Stimulated activated CD4-positive, alpha-beta T cell treated with anti-CD3 and anti-CD28 coated beads, TNF-alpha, amount 100 ng/mL, for 24 hours (primary cell): ENCODE results near the gene ZNF738.

ENCODE experiments used
- DNase-seq, 3 experiments: peaks; one replicate each; pipeline ENCODE4 v3.0.0-alpha.2; 2020; ENCODE audit warnings: low read depth in 3 of 3

Gene ZNF738

GRCh38 chr19:21422244-21422643 lies 63.4 kb downstream of the ZNF738 start:
- no peak for DNase-seq

- DNase-seq: no peak
These were observed 64.5 kb downstream of the ZNF738 start for GRCh38 chr19:21423057-21424041.
